ENCODE data around the gene RNASEH1.
"Not testable (repeated sequence)": the region's sequence is repeated elsewhere in the genome, so short reads cannot be mapped to it uniquely, and the experiment has no call there.

RNASEH1 gene

GRCh38 chr2:3517948-3518495 is 40.1 kb downstream of the RNASEH1 start:
- no peak for DNase-seq

- no peak for DNase-seq
Measured at GRCh38 chr2:3516831-3517230, 41.3 kb downstream of the RNASEH1 start.

- DNase-seq, result not testable (repeated sequence)
Measured at GRCh38 chr2:3515438-3515837, 42.7 kb downstream of the RNASEH1 start.

GRCh38 chr2:3513026-3513810 is 44.9 kb downstream of the RNASEH1 start:
- DNase-seq, result no peak

GRCh38 chr2:3512086-3512485 is 46.0 kb downstream of the RNASEH1 start:
- no peak for DNase-seq

- DNase-seq, result no peak
Measured at GRCh38 chr2:3505771-3506170, 52.4 kb downstream of the RNASEH1 start.

GRCh38 chr2:3504741-3505140 is 53.4 kb downstream of the RNASEH1 start:
- DNase-seq, result no peak

GRCh38 chr2:3503483-3503882 is 54.6 kb downstream of the RNASEH1 start:
- DNase-seq, result no peak

GRCh38 chr2:3503046-3503445 is 55.1 kb downstream of the RNASEH1 start:
- DNase-seq, result no peak

- no peak for DNase-seq
Measured at GRCh38 chr2:3500326-3500899, 57.7 kb downstream of the RNASEH1 start.

GRCh38 chr2:3498783-3499394 is 59.2 kb downstream of the RNASEH1 start:
- no peak for DNase-seq

- not testable (repeated sequence) for DNase-seq
Measured at GRCh38 chr2:3496708-3497080, 61.4 kb downstream of the RNASEH1 start.
